ENCODE measurements around the gene C10orf90. TPM values are rescaled to one million over a fixed set of nuclear protein-coding genes. Genes with fewer than 3 reads are reported as not detected.

The C10orf90 gene
- total and polyA plus RNA-seq, 2 of the 8 experiments (the other 6 are each of a cell fraction or from before 2014, with no cell fraction given): 0.21 TPM; not detected in 1

DNA sequence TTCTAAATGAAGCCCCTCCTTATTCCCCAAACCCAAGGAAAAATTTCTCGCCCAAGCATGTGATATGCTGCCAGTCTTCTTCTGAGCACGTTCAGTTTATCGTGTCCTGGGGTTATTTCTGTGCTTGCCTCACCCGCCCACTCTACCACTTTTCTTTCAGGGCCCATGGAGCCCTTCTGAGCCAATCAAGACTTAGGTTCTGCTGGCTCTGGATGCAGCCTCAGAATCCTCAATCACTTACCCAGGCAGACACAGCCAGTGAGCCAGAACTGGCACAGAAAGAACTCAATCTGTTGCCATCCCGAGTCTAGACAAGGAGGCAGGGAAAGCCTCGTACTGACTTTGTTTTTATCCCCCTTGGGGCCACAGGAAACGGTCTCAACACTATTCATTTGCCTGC is 34.2 kb upstream of the C10orf90 start:
- CTCF ChIA-PET (ENCODE audit: partially characterized antibody): interaction anchor here (1.2 kb wide), 1 partner anchor 9 kb away, joined by 3 read pairs; no protein-coding TSS in a partner anchor
- no peak overlapping the region for H2AK5ac ChIP-seq (ENCODE audit: low read depth, low read length)
- no peak for FAIRE-seq

More for the DNA sequence above, 34.2 kb upstream of the C10orf90 start:
- Histone ChIP-seq H3K27me3 (replicated peaks in 1 of 4; ENCODE audit: control insufficient read depth in 3 of 4, extremely low read depth in 1 of 4, insufficient read depth in 3 of 4, low read length in 3 of 4) (no peaks in the 10 kb centered on the region), H3K18ac (ENCODE audit: extremely low read depth, low read length) (no peak overlapping the region), H3K9ac (replicated peaks in 1 of 4; ENCODE audit: extremely low read depth in 1 of 4, low read depth in 3 of 4, low read length in 3 of 4) (no peak overlapping the region), H3K4me2 (ENCODE audit: insufficient read depth in 1 of 2, low read depth in 2 of 2, low read length in 2 of 2) (no peak overlapping the region), H2BK12ac (ENCODE audit: low read depth, low read length) (no peak overlapping the region), H2BK120ac (replicated peaks; ENCODE audit: low read depth, low read length) (no peak overlapping the region), H3K23ac (ENCODE audit: insufficient read length) (no peak overlapping the region), H3K4me3 (ENCODE audit: extremely low read depth in 1 of 4, insufficient read depth in 2 of 4, low read depth in 3 of 4, low read length in 4 of 4) (no peak overlapping the region), H3K27ac (ENCODE audit: low read depth, low read length) (no peak overlapping the region), H2BK5ac (ENCODE audit: low read depth, low read length) (no peak overlapping the region), H3K79me2 (ENCODE audit: control insufficient read depth in 1 of 2, insufficient read depth in 2 of 2, low read length in 2 of 2) (no peaks in the 10 kb centered on the region), H2AFZ (ENCODE audit: low read length) (no peak overlapping the region), H4K91ac (replicated peaks; ENCODE audit: insufficient read length, low read length) (no peak overlapping the region), H4K20me1 (replicated peaks in 1 of 2; ENCODE audit: control insufficient read depth in 1 of 2, insufficient read depth in 2 of 2, low read length in 2 of 2) (no peaks in the 10 kb centered on the region), H4K5ac (ENCODE audit: insufficient read length, low read depth, low read length) (no peak overlapping the region), H3K4ac (replicated peaks; ENCODE audit: insufficient read length, low read depth, low read length) (no peak overlapping the region), H4K8ac (ENCODE audit: extremely low read depth, insufficient read depth, low read length) (no peak overlapping the region), H3K9me3 (ENCODE audit: insufficient read depth in 2 of 2, low read depth in 1 of 2, low read length in 1 of 2) (no peaks in the 10 kb centered on the region), H3K36me3 (ENCODE audit: control insufficient read depth in 2 of 4, insufficient read depth in 4 of 4, low read length in 3 of 4) (no peaks in the 10 kb centered on the region), H2BK15ac (ENCODE audit: low read length) (no peak overlapping the region), H3K14ac (ENCODE audit: insufficient read length) (no peak overlapping the region), H3K79me1 (ENCODE audit: low read depth, low read length) (no peaks in the 10 kb centered on the region), H3K56ac (replicated peaks; ENCODE audit: insufficient read length, low read depth, low read length) (no peak overlapping the region), H3K4me1 (replicated peaks in 1 of 4; ENCODE audit: control insufficient read depth in 3 of 4, insufficient read depth in 4 of 4, low read length in 3 of 4) (peaks cover 0 to 3% (median 1%) of the 10 kb centered on the region in 4 experiments; a peak in 2 of 7 replicates), H3K23me2 (ENCODE audit: low read depth, low read length) (no peaks in the 10 kb centered on the region), H2BK20ac (ENCODE audit: low read length) (no peak overlapping the region)
- POLR2A ChIA-PET (ENCODE audit: partially characterized antibody): interaction anchor here (0.6 kb wide), 1 partner anchor 347 kb away, joined by 4 read pairs; no protein-coding TSS in a partner anchor
- DNase-seq (ENCODE audit: low read depth in 1 of 2, low spot score in 2 of 2): no peak
- 92% methylated on average over 7 of the region's 7 CpGs; no CpG with 5 or more reads in 1 of the 2 experiments for WGBS, 2 experiments (ENCODE audit: extremely low coverage in 1 of 2, insufficient coverage in 1 of 2, insufficient read length in 1 of 2, insufficient replicate concordance in 2 of 2, low coverage in 1 of 2, low lambda C conversion rate in 2 of 2, missing lambda C conversion rate in 1 of 2)
- TF ChIP-seq HDAC2 (IDR thresholded peaks at IDR 0.05; ENCODE audit: borderline replicate concordance in 1 of 2, low read depth in 2 of 2, low read length in 2 of 2): no peak
- TF ChIP-seq EZH2 (IDR thresholded peaks at IDR 0.05; ENCODE audit: low read depth, low read length, severe bottlenecking): no peak

Measured in H1 (cell line).